HepG2 (cell line): ENCODE results near the gene SOX4. TPM values are rescaled to one million over a fixed set of nuclear protein-coding genes. Genes with fewer than 3 reads are reported as not detected.

Experiments
- CHD4 ChIP-seq: fragments of 200-600 bp; sonication (generic); IDR thresholded peaks from 2 replicates; pipeline ENCODE4 v1.7.0; 2017; ENCODE audit warnings: mild to moderate bottlenecking, low read length, borderline replicate concordance
- FLYWCH1 ChIP-seq: sonication (generic); formaldehyde crosslinking; IDR thresholded peaks from 2 replicates; pipeline ENCODE4 v1.8.1; 2023; ENCODE audit warnings: mild to moderate bottlenecking, missing genetic modification reagents
- KLF12 ChIP-seq: sonication (generic); formaldehyde crosslinking; IDR thresholded peaks from 2 replicates; pipeline ENCODE4 v1.4.0; 2020; ENCODE audit warnings: missing genetic modification reagents, borderline replicate concordance
- NRL ChIP-seq: sonication (generic); formaldehyde crosslinking; IDR thresholded peaks from 2 replicates; pipeline ENCODE4 v1.5.0; 2020; ENCODE audit warnings: missing genetic modification reagents, mild to moderate bottlenecking, moderate library complexity, borderline replicate concordance
- PHF20 ChIP-seq: sonication (generic); formaldehyde crosslinking; IDR thresholded peaks from 2 replicates; pipeline ENCODE4 v1.5.0; 2020; ENCODE audit warnings: mild to moderate bottlenecking, missing genetic modification reagents
- PITX1 ChIP-seq: sonication (generic); formaldehyde crosslinking; IDR thresholded peaks from 2 replicates; pipeline ENCODE4 v1.5.1; 2020; ENCODE audit warnings: mild to moderate bottlenecking, missing genetic modification reagents
- POLR2G ChIP-seq: fragments of 200-400 bp; formaldehyde crosslinking; IDR thresholded peaks from 2 replicates; pipeline ENCODE4 v1.6.1; 2018; ENCODE audit warnings: mild to moderate bottlenecking, low read depth, low read length, moderate library complexity
- RCOR2 ChIP-seq: IDR thresholded peaks from 2 replicates; pipeline ENCODE4 v1.6.1; 2016; ENCODE audit warnings: missing biosample characterization, missing genetic modification reagents
- REPIN1 ChIP-seq: sonication (generic); formaldehyde crosslinking; IDR thresholded peaks from 2 replicates; pipeline ENCODE4 v1.8.0; 2022; ENCODE audit warnings: missing genetic modification reagents, low read depth, mild to moderate bottlenecking, borderline replicate concordance
- U2AF2 ChIP-seq: fragments of 200-400 bp; formaldehyde crosslinking; IDR thresholded peaks from 2 replicates; pipeline ENCODE4 v1.6.1; 2017; ENCODE audit warnings: low read depth, mild to moderate bottlenecking, low read length
- ZNF746 ChIP-seq: sonication (generic); formaldehyde crosslinking; IDR thresholded peaks from 2 replicates; pipeline ENCODE4 v1.8.0; 2022; ENCODE audit warnings: mild to moderate bottlenecking, missing genetic modification reagents
- ZNF883 ChIP-seq: sonication (generic); formaldehyde crosslinking; IDR thresholded peaks from 2 replicates; pipeline ENCODE4 v1.5.1; 2020; ENCODE audit warnings: mild to moderate bottlenecking, missing genetic modification reagents; ENCODE audit errors: not compliant biosample characterization
- polyA plus RNA-seq, 8 experiments: library from polyadenylated mRNA; depleted of rRNA in 3 of 8; stranded (reverse) in 7 of 8; unstranded in 1 of 8; fragments of >200 nt; fragmentation: Illumina TruSeq in 4 of 8; extraction: Trizol in 4 of 8; gene quantifications; 2 replicates each; pipeline versions ENCODE4 v1.2.1 to v1.2.3, GENCODE V29; 2011 to 2016; ENCODE audit warnings: low read depth in 4 of 8, missing spikeins in 1 of 8, mixed read lengths in 1 of 8; ENCODE audit not compliant: insufficient read depth in 1 of 8
- total RNA-seq, 5 experiments: library from RNA; depleted of rRNA; stranded (reverse); fragments of >200 nt; fragmentation: Illumina TruSeq; extraction: Trizol; gene quantifications; 2 replicates each; pipeline ENCODE4 v1.2.3, GENCODE V29; 2016; ENCODE audit warnings: low read depth in 1 of 5
- TF ChIP-seq, protein P1 (sequence below), 2 experiments: fragments of 450-650 bp in 1 of 2; sonication (generic) in 1 of 2; formaldehyde crosslinking in 1 of 2; IDR thresholded peaks; 2 replicates each; pipeline versions ENCODE4 v1.6.1 to v1.8.0; 2016 to 2022; ENCODE audit warnings: antibody characterized with exemption in 1 of 2, mild to moderate bottlenecking in 1 of 2, missing genetic modification reagents in 1 of 2
- TF ChIP-seq, protein P2 (sequence below): IDR thresholded peaks from 2 replicates; pipeline ENCODE4 v1.6.1; 2016; ENCODE audit warnings: missing compliant biosample characterization, missing genetic modification reagents, borderline replicate concordance
- TF ChIP-seq, protein P3 (sequence below): sonication (generic); formaldehyde crosslinking; IDR thresholded peaks from 2 replicates; pipeline ENCODE4 v1.9.0; 2021; ENCODE audit warnings: missing genetic modification reagents, mild to moderate bottlenecking, borderline replicate concordance
- TF ChIP-seq, protein P4 (sequence below): sonication (generic); formaldehyde crosslinking; IDR thresholded peaks from 2 replicates; pipeline ENCODE4 v1.8.1; 2023; ENCODE audit warnings: mild to moderate bottlenecking, missing genetic modification reagents, borderline replicate concordance

Gene SOX4
- total and polyA plus RNA-seq, 2 of the 13 experiments (the other 11 are each of a cell fraction or from before 2014, with no cell fraction given), result 2.6 to 3.4 TPM

DNA sequence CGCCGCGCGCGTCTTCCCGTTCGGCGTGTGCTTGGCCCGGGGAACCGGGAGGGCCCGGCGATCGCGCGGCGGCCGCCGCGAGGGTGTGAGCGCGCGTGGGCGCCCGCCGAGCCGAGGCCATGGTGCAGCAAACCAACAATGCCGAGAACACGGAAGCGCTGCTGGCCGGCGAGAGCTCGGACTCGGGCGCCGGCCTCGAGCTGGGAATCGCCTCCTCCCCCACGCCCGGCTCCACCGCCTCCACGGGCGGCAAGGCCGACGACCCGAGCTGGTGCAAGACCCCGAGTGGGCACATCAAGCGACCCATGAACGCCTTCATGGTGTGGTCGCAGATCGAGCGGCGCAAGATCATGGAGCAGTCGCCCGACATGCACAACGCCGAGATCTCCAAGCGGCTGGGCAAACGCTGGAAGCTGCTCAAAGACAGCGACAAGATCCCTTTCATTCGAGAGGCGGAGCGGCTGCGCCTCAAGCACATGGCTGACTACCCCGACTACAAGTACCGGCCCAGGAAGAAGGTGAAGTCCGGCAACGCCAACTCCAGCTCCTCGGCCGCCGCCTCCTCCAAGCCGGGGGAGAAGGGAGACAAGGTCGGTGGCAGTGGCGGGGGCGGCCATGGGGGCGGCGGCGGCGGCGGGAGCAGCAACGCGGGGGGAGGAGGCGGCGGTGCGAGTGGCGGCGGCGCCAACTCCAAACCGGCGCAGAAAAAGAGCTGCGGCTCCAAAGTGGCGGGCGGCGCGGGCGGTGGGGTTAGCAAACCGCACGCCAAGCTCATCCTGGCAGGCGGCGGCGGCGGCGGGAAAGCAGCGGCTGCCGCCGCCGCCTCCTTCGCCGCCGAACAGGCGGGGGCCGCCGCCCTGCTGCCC is 1.1 kb downstream of the SOX4 start (continued):
- TF ChIP-seq, protein P1, sequence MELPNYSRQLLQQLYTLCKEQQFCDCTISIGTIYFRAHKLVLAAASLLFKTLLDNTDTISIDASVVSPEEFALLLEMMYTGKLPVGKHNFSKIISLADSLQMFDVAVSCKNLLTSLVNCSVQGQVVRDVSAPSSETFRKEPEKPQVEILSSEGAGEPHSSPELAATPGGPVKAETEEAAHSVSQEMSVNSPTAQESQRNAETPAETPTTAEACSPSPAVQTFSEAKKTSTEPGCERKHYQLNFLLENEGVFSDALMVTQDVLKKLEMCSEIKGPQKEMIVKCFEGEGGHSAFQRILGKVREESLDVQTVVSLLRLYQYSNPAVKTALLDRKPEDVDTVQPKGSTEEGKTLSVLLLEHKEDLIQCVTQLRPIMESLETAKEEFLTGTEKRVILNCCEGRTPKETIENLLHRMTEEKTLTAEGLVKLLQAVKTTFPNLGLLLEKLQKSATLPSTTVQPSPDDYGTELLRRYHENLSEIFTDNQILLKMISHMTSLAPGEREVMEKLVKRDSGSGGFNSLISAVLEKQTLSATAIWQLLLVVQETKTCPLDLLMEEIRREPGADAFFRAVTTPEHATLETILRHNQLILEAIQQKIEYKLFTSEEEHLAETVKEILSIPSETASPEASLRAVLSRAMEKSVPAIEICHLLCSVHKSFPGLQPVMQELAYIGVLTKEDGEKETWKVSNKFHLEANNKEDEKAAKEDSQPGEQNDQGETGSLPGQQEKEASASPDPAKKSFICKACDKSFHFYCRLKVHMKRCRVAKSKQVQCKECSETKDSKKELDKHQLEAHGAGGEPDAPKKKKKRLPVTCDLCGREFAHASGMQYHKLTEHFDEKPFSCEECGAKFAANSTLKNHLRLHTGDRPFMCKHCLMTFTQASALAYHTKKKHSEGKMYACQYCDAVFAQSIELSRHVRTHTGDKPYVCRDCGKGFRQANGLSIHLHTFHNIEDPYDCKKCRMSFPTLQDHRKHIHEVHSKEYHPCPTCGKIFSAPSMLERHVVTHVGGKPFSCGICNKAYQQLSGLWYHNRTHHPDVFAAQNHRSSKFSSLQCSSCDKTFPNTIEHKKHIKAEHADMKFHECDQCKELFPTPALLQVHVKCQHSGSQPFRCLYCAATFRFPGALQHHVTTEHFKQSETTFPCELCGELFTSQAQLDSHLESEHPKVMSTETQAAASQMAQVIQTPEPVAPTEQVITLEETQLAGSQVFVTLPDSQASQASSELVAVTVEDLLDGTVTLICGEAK (IDR thresholded peaks at IDR 0.05), result no peak
- TF ChIP-seq, protein P1 (CRISPR knock-in tag; IDR thresholded peaks at IDR 0.05), result no peak
- TF ChIP-seq FLYWCH1 (CRISPR knock-in tag) (no peak), PHF20 (no peak), PITX1 (CRISPR knock-in tag) (peak; percentile 61; the same call in 1 of the 2 replicates), NRL (CRISPR knock-in tag) (0 out of 2 replicates have a peak, but pooled peaks have one; percentile 64), U2AF2 (no peak), CHD4 (no peak), ZNF883 (peak; percentile 58), KLF12 (no peak), REPIN1 (CRISPR knock-in tag) (no peak), ZNF746 (no peak), POLR2G (no peak), RCOR2 (CRISPR knock-in tag) (no peak)
- TF ChIP-seq, protein P2, sequence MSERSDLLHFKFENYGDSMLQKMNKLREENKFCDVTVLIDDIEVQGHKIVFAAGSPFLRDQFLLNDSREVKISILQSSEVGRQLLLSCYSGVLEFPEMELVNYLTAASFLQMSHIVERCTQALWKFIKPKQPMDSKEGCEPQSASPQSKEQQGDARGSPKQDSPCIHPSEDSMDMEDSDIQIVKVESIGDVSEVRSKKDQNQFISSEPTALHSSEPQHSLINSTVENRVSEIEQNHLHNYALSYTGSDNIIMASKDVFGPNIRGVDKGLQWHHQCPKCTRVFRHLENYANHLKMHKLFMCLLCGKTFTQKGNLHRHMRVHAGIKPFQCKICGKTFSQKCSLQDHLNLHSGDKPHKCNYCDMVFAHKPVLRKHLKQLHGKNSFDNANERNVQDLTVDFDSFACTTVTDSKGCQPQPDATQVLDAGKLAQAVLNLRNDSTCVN (CRISPR knock-in tag), result no peak
- TF ChIP-seq, protein P3, sequence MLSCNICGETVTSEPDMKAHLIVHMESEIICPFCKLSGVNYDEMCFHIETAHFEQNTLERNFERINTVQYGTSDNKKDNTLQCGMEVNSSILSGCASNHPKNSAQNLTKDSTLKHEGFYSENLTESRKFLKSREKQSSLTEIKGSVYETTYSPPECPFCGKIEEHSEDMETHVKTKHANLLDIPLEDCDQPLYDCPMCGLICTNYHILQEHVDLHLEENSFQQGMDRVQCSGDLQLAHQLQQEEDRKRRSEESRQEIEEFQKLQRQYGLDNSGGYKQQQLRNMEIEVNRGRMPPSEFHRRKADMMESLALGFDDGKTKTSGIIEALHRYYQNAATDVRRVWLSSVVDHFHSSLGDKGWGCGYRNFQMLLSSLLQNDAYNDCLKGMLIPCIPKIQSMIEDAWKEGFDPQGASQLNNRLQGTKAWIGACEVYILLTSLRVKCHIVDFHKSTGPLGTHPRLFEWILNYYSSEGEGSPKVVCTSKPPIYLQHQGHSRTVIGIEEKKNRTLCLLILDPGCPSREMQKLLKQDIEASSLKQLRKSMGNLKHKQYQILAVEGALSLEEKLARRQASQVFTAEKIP, result no peak
- TF ChIP-seq, protein P4, sequence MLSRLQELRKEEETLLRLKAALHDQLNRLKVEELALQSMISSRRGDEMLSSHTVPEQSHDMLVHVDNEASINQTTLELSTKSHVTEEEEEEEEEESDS (CRISPR knock-in tag), result no peak; the same call in 1 of the 2 replicates
